NCI-H1105 treated with DMSO at 0.1 percent for 48 hours (cell line): ENCODE results near the gene TBC1D22A.

Experiments used
- DNase-seq: peaks from one replicate; lab custom pipeline; 2025; lab: John Stamatoyannopoulos, UW

TBC1D22A gene

DNA sequence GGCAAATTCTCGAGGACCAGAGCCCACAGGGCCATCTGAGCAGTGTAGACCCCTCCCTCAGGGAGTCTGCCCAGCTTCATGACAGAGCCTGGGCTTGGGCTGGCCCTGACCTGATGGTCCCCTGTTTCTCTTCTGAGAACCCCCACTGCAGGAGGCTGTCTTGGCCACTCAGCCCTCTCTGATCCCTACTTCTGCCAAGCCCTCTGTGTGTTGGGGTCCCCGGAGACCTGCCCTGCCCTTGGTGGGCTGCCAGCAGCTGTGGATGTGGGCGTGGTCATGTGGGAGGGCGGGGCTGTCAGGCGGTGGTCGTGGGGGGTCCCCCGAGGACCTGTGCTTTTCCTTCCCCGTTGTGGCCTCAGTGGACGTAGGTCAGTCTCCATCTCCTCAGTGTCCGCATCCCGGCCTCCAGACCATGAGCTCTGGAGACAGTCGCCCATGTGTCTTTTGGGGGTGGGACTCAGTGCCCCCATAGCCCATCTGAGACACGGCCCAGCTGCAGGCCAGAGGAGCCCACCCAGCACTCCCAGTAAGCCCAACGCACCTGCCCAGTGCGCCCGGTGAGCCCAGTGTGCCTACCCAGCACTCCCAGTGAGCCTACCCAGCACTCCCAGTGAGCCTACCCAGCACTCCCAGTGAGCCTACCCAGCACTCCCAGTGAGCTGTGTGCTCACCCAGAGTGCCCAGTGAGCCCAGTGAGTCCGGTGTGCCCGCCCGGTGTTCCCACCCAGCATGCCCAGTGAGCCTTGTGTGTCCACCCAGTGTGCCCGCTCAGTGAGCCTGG is 409.2 kb downstream of the TBC1D22A start:
- DNase-seq, result no peak

DNA sequence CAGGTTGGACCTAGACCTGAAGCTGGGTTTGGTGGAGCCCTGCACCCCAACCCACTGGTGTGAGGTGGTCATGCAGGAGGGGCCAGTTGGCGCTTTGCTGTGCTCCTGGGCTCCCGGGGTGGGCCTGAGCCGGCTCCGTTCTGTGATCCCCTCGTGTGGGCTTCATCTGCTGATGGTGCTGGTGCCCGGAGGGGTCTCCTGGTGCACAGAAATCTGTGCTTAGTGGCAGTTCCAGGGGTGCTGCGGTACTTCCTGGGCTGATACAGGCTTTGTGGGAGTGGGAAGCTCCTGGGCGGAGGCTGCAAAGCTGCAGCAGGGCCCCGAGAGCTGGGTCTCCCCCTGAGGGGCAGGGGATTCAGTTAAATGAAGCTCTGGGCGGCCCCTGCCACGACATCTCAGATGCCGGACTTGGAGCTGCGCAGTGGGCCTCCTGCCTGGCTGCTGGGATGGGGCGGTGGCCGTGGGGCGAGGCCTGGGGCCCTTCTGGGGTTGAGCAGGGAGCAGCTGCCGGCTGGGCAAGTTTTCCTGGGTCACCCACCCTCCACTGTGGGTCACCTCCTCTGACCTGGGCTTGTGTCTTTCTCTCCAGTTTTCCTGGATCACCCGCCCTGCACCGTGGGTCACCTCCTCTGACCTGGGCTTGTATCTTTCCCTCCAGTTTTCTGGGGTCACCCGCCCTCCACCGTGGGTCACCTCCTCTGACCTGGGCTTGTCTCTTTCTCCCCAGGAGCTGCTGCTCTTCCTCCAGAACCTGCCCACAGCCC is 410.5 kb downstream of the TBC1D22A start:
- DNase-seq, result no peak

DNA sequence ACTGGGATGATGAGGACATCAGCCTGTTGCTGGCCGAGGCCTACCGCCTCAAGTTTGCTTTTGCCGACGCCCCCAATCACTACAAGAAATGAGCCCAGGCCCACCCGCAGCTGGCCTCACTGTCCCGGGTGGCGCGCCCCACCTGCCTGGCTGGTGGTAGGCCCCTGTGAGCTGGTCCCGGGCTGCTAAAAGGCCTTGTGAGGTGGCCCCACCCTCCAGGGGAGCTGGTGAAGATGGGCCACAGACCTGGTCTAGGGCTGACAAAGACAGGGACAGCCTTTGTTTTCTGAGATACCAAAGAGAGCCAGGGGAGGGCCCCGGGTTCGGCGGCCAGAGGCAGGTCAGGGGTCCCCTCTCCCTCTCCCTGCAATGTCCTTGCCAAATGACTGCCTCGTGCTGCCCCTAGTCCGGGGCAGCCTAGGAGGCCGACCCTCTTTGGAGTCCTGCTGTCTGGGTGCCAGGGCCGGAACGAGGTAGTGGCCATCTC is 411.1 kb downstream of the TBC1D22A start:
- no peak for DNase-seq

DNA sequence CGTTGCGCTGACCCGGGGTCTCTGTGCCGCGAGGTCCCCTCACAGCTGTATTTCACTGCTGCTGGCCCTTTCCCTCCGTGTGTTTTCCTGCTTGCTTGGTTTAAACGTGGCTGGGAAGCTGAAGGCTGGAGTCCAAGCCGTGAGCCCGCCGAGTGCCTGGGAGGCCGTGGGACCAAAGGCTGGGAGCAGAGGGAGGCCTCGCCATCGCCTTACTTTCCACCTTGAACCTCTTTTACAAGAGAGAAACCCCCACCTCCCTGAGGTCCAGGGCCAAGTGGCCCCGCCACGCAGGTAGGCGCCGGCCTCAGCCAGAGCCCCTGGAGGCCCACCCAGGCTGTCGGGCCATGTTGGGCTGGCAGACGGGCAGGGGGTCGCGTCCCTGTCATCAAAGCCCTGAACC is 411.6 kb downstream of the TBC1D22A start:
- no peak for DNase-seq

DNA sequence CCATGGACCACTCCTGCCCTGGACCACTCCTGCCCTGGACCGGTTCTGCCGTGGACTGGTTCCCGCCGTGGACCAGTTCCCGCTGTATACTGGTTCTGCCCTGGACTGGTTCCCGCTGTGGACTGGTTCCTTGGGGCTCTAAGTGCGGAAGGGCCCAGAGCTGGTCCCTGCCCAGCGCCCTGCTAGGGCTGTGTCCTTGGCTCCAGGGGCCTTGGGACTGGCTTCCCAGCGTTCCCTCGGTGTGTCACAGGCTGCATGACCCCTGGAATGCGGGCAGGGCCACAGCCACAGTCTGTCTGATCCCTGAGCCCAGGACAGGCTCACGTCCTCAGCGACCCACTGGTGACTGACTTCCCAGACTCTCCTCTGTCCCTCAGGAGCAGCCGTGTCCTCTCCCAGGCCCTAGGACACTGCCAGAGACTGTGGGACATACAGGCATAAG is 412.2 kb downstream of the TBC1D22A start:
- DNase-seq, result no peak

DNA sequence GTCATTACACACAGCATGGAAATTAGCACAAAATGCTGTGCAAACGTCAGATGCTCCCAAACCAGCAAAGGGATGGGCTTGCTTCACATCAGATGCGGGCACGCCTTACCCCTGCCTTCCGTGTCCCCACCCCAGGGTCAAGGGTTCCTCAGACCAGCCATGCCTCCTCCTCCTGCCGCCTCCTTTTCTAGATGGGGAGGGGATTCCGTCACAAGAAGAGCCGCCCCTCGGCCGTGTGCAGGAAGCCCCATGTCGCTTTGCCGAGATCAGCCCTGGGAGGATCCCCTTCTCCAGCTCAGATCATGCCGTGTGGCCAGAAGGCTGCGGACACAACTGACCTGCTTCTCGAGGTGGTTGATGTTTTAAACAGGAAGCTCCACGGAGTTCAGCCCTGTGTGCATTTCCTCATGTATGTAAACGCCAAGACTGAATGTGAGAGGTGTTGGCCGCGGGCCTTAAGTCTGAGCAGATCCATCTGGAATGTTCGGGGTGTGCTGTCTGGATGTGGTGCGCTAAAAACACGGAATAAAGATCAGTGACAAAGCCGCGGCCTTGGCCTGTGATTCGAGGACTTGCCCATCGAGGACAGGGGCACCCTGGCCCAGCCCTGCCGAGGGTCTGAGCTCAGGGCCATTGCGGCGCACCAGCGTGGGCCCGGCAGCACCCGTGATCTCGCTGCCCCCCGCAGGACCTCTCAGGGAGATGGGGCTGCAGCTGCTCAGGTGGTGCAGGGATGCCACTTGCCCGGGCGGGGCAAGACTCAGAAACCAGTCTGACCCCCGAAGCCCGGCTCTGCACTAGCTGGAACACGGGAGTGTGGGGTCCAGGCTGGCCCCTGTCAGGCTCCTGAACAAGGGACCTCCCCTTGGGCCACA is 412.9 kb downstream of the TBC1D22A start:
- DNase-seq, result no peak

DNA sequence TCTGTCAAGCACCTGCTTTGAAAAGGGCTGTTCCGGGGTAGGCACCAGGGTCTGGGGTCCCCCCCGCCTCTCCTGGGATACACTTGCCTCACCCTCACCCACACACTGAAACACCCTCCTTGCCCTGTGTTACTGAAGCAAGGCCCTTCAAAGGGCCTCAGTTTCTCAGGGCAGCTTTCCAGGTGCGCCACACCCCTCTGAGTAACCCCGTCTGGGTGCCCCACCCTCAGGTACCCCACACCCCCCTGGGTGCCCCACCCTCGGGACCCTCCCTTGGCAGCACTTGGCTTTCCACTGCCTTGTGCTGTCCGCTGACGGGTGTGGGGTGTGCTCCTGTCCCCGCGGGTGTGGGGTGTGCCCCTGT is 413.6 kb downstream of the TBC1D22A start:
- DNase-seq, result no peak

DNA sequence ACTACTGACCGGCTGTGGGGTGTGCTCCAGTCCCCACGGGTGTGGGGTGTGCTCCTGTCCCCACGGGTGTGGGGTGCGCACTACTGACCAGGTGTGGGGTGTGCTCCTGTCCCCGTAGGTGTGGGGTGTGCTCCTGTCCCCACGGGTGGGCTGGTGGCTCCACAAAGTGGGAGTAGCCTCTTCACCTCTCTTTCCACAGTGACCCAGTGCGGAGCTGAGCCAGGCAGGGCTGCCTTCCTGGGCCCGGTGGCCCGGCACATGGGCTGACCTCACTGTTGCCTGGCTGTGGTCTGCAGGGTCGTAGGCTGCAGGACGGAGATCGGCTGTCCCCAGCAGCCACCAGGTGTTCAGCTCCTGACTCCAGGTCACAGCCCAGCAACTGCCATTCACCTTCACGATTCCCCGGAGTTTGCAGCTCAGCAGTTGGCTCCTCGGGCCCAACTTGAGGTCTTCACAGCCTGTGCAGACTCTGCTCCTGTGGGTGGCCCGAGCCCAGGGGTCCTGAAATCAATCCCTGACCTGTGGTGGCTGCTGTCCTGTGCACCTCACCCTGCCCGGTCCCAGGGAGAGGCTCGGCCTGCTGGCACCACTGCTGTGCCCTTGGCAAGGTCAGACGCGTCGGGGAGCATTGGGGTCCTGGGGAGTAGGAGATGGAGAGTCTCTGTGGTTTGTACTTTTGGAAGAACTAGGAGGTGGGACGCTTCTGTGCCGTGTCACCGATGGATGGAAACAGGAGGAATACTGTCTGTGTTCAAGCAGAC is 414.3 kb downstream of the TBC1D22A start:
- DNase-seq, result no peak

DNA sequence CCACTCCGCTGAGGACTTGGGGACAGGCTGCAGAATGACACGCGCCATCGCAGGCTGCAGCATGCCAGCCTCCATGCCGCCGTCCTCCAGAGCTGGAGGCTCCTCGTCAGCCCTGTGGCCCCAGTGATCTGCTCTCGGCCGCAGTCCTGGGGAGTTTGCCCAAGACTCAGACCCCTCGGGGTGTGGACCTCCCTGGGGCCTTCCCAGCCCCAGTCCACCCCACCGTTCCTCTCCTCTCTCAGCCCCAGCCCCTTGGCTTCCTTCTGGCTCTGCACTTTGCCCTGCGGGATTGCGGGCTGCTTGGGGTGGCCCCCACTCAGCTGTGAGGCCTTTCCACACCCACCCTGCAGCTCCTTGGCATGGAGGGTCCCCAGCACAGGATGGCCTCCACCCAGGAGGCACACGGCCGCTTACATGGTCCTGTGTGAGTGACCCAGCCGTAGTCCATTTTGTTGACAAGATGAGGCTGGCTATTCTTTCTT is 414.9 kb downstream of the TBC1D22A start:
- no peak for DNase-seq

DNA sequence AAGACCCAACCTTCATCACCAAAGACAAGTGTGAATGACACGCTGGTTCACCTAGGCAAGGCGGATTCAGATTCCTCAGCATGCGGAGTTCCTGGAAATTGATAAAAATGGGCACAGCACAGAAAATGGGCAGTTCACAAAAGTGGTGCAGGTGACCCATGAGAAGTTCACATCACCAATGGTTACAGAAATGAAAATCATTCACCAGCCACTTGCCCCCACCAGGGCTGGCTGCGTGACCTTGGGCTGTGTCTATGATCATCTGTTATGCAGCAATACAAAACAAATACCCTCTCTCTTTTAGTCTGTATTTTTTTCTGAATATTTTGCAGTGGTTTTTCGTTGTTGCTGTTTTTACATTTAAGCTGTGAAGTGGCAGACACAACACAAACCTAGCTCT is 415.9 kb downstream of the TBC1D22A start:
- no peak for DNase-seq

DNA sequence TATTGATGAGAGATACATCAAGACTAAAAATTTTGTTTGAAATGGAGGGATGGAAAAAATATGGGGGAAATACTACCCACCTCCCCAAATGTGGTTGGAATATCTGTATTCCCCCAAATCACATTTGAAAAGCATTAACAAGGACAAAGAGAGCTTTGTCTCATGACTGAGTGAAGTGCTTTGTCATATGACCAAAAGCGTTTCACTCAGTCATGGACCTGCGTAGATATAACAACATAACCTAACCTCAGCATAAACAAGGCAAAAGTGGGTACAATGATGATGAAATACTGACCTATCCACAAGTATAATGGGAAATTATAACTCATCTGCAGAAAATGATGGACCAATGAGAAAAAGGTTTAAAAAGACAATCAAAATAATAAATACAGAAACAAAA is 418.3 kb downstream of the TBC1D22A start:
- DNase-seq, result no peak

DNA sequence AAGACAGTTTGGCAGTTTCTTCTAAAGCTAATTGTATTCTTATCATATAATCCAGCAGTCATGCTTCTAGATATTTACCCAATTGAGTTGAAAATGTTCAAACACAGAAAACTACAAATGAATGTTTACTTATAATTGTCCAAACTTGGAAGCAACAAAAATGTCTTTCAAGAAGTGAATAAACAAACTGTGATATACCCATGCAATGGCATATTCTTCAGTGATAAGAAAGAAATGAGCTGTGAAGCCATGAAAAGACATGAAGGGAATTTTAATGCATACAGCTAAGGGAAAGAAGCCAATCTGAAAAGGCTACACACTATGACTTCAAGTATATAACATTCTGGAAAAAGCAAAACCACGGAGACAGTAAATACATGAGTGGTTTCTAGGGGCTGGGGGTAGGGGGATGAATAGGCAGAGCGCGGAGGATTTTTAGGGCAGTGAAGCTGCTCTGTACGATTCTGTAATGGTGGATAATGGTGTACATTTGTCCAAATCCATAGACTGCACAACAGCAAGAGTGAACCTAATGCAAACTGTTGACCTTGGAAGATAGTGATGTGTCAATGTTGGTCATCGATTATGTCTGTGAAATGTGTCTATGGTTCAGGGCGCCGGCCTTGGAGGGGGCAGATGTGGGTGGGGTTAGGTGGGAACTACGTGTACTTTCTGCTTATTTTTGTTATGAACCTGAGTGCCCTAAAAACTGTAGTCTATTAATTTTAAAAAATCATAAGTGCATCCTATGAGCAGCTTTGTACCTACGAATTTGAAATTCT is 424.9 kb downstream of the TBC1D22A start:
- DNase-seq, result no peak

DNA sequence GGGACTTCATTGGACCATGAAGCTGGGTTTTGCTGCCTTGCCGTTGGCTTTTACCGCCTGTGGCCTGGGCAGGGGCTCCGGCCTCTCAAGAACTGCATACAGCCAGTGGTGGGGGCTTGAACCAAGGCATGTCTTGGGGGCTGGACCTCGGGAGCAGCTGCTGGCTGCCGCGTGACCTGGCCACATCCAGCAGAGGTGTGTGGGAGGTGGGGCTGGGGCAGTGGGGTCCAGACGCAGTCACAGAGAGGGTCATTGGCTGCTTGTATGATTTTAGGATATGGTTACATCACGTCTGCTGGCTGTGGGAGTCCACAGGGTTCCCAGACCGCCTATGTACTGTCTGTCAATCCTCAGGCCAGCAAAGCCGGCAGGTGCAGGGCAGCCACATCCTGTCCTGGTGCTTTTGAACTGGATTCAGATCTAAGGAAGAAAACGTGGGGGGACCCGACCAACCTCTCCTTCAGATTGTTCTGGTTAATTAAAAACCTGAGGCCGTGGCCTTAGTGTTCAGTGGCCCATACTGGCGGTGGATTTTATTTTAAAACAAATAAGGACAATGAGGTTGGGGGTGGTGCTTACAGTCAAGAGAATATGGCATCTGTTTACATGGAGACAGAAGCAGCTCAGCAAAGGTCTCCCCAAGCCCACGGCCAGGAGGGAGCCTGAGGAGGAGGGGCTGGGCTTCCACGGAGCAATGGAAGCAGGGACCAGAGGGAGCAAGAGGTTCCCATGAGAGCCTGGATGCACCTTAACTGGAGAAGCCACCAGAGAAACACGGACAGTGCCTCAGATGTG is 426.0 kb downstream of the TBC1D22A start:
- DNase-seq, result no peak

DNA sequence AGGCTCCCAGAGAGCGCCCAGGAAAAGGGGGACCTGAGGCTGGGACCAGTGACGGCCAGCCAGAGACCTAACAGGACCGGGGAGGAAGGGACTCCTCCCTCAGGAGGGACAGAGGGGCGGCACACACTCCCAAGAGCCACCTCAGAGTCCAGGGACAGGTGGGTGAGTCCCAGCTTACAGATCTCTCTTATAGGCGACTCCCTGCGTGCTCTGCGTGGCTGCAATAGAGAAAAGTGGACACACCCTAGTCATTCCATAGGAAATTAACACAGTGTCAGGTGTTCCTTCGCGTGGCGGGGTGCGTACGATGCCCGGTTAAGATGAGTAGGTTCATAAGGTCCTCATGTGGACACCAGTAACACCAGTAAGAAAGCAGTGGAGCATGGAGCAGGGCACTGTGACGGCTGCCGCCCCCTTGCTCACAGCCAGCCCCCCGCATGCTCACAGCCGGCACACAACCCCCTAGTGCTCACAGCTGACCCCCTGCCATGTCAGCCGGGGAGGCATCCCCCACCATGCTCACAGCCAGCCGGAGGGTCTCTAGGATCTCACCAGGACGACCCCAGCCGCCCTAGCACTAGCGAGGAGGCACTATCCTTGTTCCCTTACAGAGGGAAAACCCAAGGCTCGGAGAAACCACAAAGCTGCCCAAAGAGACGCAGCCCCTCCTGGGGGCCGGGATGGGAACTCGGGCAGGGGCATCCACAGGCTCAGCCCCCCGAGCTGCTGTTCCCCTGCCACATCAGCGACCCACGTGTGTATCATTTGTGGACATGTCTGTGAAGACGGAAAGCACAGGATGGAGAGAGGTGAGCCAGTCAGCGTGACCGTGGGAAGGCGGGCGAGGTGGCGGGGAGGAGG is 426.8 kb downstream of the TBC1D22A start:
- no peak for DNase-seq

DNA sequence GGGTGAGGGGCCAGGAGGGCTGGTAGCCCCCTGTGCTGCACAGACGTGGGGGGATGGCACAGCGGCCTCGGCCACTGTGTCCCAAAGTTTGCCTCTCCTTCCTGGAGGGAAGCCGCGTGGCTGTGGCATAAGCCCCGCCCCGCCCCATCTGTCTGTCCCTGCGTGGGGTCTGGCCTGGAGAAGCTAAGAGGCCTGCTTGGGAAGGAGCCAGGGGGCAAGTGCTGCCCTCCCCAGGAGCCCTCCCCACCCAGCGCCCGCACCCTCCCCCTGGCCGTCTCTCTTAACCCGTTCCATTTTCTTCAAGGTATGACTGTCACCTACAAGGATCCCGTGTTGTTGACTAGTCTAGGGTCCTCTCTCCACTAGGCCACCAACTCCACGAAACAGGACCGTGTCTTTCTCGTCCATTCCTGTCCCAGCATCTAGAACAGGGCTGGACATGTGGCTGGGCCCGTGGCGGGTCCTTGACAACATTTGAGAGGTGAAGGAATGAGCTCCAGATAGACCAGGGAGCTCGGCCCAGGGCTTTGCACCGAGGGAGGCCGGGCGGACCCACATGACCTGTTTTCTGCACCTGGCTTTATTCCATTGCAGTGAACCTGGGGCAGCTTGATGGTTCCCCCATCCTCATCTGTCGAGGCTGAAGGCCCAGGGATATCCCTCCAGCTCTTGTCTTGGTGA is 428.0 kb downstream of the TBC1D22A start:
- no peak for DNase-seq

DNA sequence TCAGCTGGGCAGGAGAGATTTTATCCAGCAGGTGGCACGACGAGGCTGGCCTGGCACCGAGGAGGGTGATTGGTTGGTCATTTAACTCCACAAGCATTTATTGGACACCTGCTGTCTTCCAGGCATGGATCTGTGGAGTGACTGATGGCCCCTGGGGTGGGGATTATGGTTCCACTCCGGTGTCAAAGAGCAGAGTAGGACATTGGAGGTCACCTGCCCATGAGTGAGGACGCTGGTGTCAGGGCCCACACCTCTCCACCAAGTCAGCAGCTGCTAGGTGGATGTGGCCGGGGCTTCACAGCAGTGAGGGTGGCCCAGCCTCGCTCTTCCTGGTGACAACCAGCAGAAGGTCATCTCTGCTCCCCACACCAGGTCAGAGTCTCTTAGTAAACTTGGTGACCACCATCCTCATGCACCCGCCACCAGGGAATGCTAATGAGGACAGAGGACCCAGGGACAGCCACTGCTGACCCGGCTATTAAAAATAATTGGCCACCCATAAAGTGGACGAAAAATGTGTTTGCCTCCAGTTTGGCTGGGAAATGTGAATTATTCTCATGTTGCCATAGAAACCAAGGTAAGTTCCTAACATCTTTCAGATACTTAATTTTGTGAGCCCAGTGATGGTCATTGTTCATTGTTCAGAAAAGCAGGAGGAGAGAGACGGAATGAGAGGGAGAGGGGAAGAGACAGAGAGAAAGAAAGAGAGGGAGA is 428.7 kb downstream of the TBC1D22A start:
- no peak for DNase-seq
